GM21367 (cell line): Measurements from ENCODE around the gene REXO5.
"Not testable (repeated sequence)": the region's sequence is repeated elsewhere in the genome, so short reads cannot be mapped to it uniquely, and the experiment has no call there.

ENCODE experiments used
- ATAC-seq: cut with Tn5 transposase; IDR thresholded peaks from one replicate; pipeline ENCODE4 v1.9.1; 2021; ENCODE audit not compliant: unreplicated experiment

REXO5 gene

DNA sequence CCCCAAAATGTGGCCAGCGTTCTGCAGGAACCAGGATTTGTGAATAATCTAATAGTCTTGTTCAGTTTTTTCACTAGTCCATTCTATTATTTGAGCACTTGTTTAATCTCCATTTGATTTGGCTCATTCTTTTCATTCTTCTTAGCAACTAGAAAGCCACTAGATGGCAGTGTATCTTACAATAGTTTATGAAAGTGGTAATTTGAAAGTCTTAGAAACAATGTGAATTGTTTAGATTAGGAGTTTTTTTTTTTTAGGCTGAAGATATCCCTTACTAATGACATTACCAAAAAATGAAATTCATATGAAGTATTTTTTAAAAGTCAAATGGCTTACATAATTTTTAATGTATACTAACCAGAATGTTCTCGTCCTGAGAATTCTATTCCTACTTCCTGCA, 6.7 kb upstream of the REXO5 start:
- no peak for ATAC-seq

DNA sequence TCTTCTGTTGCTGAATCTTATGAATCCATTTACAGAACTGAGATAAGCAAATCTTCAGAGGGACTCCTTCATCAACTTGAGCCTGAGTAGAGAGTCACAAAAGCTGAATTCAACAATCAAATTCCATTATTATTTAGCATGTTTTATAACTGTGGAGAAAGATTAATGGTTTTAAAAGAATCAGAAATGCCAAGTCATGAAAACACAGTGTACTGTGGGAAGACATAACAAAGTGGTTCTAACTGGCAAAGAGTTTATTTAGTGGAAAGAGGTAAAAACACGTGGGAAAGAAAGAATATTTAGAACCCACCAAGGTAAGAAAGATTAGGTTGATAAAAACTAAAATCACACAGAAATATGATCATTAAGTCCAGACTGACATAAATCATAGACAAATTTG, 5.0 kb upstream of the REXO5 start:
- no peak for ATAC-seq

DNA sequence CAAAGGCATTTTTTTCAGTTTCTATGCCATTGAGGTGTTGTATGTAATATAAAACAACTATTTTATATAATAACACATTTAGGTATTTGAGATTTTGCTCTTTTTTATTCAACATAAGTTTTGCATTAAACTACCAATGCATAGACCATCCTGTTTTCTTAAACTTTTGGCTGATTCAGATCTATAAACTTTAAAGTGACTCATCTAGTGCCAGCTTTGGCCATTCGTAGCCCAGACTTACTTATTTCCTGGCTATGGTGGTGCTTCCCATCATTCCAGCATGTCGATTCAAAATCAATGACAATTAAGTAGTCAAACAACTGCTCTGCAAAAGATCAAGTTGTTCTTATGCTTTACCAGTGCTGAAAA, 3.2 kb upstream of the REXO5 start:
- no peak for ATAC-seq

GRCh38 chr16:20803561-20804214, 2.6 kb upstream of the REXO5 start:
- ATAC-seq, result no peak

DNA sequence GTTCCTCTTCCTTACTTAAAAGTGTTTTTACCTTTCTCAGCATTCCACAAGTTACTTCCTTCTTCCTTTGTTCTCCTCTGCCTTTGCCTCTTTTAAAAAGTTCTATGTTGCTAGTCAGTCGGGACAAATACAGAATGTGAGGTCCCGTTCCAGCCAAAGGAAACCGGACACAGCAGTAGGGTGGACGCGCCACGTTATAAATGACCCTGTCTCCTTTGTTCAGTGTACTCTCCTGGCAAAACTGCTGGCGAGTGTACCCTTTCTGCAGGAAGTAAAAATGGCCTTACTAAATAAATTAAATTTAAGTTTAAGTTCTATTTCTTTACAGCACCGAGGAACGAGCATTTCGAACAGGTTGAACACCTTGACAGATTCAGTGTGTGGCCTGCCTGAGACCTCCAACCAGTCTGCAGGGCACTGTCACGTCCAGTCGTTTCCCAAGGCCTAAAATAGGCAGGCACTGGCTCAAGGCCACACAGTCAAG, 601 bp upstream of the REXO5 start:
- ATAC-seq, result not testable (repeated sequence)

DNA sequence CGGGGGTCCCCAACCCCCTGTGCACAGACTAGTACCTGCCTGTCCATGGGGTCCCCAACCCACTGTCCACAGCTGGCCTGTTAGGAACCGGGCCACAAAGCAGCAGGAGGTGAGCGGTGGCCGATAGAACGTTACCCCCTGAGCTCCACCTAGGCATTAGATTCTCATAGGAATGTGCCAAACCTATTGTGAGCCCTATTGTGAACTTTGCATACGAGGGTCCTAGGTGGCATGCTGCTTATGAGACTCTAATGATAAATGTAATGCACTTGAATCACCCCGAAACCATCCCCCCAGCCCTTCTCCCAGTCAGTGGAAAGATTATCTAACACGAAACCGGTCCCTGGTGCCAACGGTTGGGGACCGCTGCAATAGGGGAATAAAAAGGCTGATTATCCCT, 1.5 kb downstream of the REXO5 start:
- ATAC-seq, result no peak

GRCh38 chr16:20811889-20812439, 5.6 kb downstream of the REXO5 start:
- ATAC-seq, result no peak

DNA sequence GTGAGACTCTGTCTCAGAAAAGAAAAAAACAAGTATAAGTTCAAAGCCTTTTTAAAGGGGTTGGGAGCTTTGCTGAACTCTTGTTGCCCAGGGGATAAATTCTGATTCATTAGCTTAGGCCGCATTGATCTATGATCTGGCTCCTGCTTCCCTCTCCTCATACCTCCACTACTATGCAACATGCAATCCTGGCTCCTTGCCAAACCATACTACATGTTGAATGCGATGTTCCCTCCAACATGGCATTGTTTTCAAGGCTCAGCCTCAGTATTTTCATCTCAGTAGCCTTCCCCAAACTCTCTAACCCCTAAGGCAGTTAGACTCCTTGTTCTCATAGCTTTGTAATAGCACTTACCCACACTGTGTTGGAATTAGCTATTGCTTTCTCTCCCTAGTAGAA, 6.2 kb downstream of the REXO5 start:
- ATAC-seq, result no peak

GRCh38 chr16:20814784-20815183, 8.5 kb downstream of the REXO5 start:
- ATAC-seq, result no peak

DNA sequence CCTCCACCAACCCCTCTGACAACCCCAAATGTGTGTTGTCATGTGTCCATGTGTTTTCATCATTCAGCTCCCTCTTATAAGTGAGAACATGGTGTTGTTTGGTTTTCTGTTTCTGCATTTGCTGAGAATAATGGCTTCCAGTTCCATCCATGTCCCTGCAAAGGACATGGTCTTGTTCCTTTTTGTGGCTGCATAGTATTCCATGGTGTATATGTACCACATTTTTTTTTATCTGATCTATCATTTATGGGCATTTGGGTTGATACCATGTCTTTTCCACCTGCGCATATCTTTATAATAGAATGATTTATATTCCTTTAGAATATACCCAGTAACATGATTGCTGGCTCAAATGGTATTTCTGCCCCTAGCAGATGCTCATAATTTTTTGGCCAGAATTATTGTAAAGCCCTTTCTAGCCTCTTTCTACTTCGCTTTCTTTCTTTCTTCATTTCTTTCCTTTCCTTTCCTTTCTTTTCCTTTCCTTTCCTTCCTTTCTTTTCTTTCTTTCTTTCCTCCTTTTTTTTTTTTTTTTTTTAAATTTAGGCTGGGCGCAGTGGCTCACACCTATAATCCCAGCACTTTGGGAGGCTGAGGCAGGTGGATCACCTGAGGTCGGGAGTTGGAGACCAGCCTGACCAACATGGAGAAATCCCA, 12.7 kb downstream of the REXO5 start:
- no peak for ATAC-seq

DNA sequence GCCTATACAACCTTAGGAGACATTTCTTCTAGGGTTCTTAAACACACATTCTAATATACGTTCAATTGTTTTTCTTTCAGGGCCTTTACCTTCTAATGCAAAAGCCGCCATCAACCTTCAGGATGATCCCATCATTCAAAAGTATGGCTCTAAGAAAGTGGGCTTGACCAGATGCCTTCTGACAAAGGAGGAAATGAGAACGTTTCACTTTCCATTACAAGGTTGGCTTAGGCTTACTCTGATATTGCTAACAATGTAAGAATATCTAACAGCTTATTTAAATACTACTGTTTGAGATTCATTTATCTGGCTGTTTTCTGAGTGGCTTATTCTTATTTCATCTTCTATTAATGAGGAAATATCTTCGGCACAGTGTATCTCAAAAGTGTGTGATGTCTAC, 15.4 kb downstream of the REXO5 start:
- ATAC-seq, result no peak

DNA sequence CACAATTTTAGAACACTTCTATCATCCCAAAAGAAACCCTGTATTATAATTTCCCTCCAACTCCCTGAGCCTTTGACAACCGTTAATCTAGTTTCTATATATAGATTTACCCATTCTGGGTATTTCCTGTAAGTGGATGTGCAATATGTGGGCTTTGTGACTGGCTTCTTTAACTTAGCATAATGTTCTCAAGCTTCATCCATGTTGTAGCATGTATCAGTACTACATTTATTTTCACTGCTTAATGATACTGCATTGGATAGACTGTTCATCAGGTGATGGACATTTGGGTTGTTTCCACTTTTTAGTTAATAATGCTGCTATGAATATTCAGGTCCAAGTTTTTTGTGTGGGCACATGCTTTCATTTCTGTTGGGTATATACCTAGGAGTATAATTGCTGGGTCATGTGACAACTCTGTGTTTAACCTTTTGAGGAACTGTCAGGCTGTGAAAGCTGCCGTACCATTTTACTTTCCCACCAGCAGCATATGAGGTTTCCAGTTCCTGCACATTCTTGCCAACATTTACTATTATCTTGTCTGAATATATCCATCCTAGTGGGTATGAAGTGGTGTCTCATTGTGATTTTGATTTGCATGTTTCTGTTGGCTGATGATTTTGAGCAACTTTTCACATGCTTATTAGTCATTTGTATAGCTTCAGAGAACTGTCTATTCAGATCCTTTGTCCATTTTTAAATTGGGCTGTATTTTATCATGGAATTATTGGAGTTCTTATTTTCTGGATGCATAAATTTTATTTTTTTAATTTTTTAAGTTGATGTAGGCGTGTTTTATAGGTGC, 16.4 kb downstream of the REXO5 start:
- no peak for ATAC-seq

DNA sequence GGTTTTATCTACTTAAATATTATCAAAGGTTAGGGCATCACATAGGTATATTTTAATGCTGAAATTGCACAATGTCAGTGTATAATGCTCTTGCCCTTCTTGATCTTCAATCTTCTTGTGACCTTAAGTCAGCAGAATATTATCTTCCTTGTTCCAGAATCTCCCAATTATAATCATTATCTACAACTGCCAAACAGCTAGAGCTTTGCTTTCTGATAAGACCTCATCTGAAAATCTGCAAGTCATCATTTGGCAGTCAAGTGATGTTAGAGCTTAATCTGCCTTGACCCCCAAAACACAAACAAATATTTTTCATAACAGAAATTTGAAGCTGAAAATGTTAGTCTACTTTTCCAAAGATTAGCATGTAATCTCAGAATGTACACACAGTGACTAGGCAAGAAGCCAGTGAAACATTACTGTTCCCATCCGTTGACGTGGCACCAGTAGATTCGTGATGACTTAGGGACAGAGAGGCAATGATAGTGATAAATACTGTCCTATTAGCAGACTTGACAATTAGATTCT, 19.8 kb downstream of the REXO5 start:
- no peak for ATAC-seq

DNA sequence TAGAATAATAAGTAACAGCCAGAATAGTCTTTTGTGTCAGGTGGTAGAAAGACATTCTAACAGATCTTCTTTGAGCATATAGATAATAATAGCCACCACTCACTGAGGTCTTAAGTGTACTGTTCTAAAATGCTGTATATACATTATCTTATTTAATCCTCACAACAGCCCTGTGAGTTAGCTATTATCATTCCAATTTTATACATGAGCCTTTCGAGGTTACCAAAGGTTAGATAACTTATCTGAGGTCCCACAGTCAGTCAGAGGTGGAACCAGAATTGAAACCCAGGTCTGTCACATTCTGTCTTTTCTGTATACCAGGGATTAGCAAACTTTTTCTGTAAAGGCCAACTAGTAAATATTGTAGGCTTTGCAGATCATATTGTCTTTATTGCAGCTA, 23.2 kb downstream of the REXO5 start:
- no peak for ATAC-seq

GRCh38 chr16:20830372-20830771, 24.0 kb downstream of the REXO5 start:
- ATAC-seq, result no peak

- no peak for ATAC-seq
Measured at GRCh38 chr16:20833086-20833485, 26.8 kb downstream of the REXO5 start.

GRCh38 chr16:20838240-20838639, 31.9 kb downstream of the REXO5 start:
- ATAC-seq, result no peak

- ATAC-seq, result no peak
Measured at GRCh38 chr16:20839504-20839903, 33.2 kb downstream of the REXO5 start.

DNA sequence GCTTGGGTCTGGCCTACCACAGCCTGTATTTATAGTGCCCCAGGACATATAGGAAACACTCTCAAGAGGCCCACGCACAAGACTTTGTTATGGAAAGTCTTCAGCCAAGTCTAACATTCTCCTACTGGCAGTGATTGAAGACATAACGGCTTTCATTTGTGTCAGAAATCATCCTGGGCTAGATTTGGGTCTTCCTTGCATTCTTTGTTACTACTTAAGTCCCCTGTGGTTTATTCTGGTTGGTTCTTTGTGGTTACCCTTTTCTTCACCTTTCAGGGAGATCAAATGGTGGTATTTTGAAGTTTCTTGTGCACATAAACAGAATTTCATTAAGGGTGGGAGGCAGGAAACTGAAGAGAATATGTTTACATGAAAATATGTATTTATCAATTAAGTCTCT, 37.7 kb downstream of the REXO5 start:
- ATAC-seq, result no peak

DNA sequence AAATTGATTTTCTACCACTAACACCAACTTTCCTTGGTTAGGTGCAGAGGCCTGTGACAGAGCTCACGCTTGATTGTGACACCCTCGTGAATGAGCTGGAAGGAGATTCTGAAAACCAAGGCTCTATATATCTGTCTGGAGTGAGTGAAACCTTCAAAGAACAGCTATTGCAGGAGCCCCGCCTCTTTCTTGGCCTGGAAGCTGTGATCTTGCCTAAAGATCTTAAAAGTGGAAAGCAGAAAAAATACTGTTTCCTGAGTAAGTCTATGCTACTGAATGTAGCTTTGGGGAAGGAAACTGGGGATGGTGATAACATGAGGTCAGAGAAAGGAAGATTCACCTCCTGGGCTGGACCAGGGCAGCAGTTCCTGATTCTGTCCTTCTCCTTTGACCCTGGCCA, 38.3 kb downstream of the REXO5 start:
- no peak for ATAC-seq

DNA sequence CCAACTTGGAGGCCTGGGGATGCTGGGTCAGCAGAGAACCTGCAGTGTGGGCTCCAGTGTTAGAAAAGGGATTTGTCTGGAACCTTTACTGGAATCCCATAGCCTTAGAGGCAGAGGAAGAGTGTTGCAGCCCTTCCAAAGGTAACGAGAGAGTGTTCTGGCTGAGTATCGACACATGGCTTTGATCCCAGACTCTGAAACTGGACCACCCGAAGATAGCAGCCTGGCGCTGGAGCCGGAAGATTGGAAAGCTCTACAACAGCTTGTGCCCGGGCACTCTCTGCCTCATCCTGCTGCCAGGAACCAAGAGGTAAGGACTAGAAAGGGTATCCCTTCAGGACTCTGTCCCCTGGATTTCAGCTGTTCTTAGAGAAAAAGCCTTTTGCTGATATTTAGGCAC, 39.7 kb downstream of the REXO5 start:
- no peak for ATAC-seq

DNA sequence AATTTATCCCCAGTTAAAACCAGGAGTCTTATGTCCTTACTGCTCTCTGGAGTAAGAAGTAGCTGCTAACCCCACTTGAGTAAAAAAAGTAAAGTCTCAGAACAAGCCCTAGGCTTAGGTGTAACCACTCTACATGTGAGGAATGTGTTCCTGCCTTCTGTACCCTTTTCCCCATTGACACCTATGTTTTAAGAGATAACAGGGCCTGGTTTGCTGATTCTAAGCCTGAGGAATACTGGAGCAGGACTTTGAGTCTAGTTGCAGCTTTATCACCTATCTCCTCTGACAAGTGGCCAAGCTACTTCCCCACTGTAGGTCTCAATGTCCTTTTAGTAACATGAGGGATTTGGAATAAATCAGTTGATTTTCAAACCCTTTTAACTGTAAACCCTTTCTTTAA, 40.2 kb downstream of the REXO5 start:
- ATAC-seq, result no peak
